NCI-H1048 (cell line): ENCODE data around the gene NLGN2.

Experiments
- DNase-seq: peaks from one replicate; lab custom pipeline; 2025; lab: John Stamatoyannopoulos, UW

Gene NLGN2

GRCh38 chr17:7437950-7438614 lies 30.4 kb downstream of the NLGN2 start:
- DNase-seq: no peak

- DNase-seq: no peak
Observed at GRCh38 chr17:7438656-7439460, 31.2 kb downstream of the NLGN2 start.

GRCh38 chr17:7439462-7440112 lies 31.9 kb downstream of the NLGN2 start, which contains the start of gene FGF11:
FGF11 (plus strand) TSS chr17:7439512; CDS start chr17:7439621, 109 bp downstream.
- DNase-seq: no peak

GRCh38 chr17:7440113-7440833 lies 32.6 kb downstream of the NLGN2 start:
- DNase-seq: no peak

- DNase-seq: no peak
Observed at GRCh38 chr17:7440834-7441195, 33.2 kb downstream of the NLGN2 start.

GRCh38 chr17:7441266-7441665 lies 33.6 kb downstream of the NLGN2 start:
- DNase-seq: no peak

GRCh38 chr17:7442142-7442541 lies 34.5 kb downstream of the NLGN2 start:
- no peak for DNase-seq

- DNase-seq: no peak
Observed at GRCh38 chr17:7443499-7444485, 36.1 kb downstream of the NLGN2 start.

- no peak for DNase-seq
Observed at GRCh38 chr17:7444682-7445618, 37.3 kb downstream of the NLGN2 start, which contains the start of gene CHRNB1. CHRNB1 (plus strand) TSS chr17:7445061; CDS start chr17:7445128, 67 bp downstream.

GRCh38 chr17:7445619-7445968 lies 37.9 kb downstream of the NLGN2 start:
- DNase-seq: no peak

GRCh38 chr17:7448461-7448860 lies 40.8 kb downstream of the NLGN2 start:
- DNase-seq: no peak

GRCh38 chr17:7459961-7460545 lies 52.4 kb downstream of the NLGN2 start:
- DNase-seq: no peak

GRCh38 chr17:7460850-7461660 lies 53.4 kb downstream of the NLGN2 start:
- no peak for DNase-seq

GRCh38 chr17:7462474-7463371 lies 55.1 kb downstream of the NLGN2 start:
- no peak for DNase-seq

- DNase-seq: no peak
Observed at GRCh38 chr17:7463372-7463846, 55.8 kb downstream of the NLGN2 start.

GRCh38 chr17:7464081-7464480 lies 56.4 kb downstream of the NLGN2 start:
- no peak for DNase-seq

GRCh38 chr17:7465597-7466275 lies 58.1 kb downstream of the NLGN2 start:
- no peak for DNase-seq
